Suprapubic skin (tissue), 4 donors: ENCODE measurements around the gene MICAL2.

Source experiments
- EP300 ChIP-seq: sonication (generic); formaldehyde crosslinking; IDR thresholded peaks from one replicate; pipeline ENCODE4 v1.6.1; 2017; ENCODE audit warnings: antibody characterized with exemption
- POLR2A ChIP-seq, 2 donors: fragments of 450-650 bp; IDR thresholded peaks; one replicate each; pipeline ENCODE4 v1.6.1; 2017; ENCODE audit warnings: antibody characterized with exemption in 2 of 2, mild to moderate bottlenecking in 2 of 2, moderate library complexity in 2 of 2
- POLR2AphosphoS5 ChIP-seq, 3 donors: sonication (generic); formaldehyde crosslinking; IDR thresholded peaks; one replicate each; pipeline ENCODE4 v1.6.1; 2017; ENCODE audit warnings: antibody characterized with exemption in 3 of 3
- TF ChIP-seq, protein P1 (sequence below), 2 donors: fragments of 200-600 bp in 1 of 2; fragments of 450-650 bp in 1 of 2; sonication (generic) in 1 of 2; IDR thresholded peaks; one replicate each; pipeline ENCODE4 v1.5.1; 2016 to 2019; ENCODE audit warnings: antibody characterized with exemption in 2 of 2, mild to moderate bottlenecking in 1 of 2, moderate library complexity in 1 of 2

DNA sequence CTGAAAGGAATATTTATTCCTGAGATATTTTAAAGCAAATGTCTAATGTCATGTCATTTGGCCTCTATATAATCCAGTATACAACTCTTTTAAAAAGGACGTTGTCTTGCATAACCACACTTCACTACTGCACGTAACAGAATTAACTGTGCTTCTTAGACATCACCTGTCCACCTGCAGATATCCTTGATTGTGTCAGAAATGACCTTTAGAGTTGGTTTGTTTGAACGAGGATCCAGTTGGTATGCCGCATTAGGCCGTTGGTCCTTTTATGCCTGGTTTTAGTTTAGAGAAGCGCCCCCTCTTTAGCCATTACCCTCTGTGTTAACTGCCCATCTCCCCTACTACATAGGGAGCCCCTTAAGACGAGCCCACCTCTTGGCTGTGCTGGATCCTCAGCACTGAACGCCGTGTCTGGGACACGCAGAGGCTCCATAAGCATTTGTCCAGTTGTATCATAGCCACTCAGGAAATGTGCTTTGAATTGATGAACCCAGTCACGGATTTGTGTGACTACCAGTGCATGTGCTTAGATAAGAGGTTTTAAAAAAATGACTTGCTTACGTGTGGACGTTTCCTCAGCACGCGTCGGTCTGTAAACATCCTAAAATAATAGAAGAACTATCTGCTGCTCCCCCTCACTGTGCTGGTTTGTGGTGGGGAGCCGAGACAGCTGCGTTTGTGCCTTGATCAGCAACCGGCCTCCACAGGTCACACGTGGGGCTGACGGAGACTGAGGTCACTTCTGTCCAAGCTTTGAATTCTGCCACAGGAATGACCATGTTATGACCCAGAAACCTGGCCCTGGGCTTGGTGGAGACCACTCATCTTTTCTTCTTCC is 4.0 kb downstream of the MICAL2 start:
- TF ChIP-seq POLR2AphosphoS5 (IDR thresholded peaks at IDR 0.05) (no peak), POLR2A (IDR thresholded peaks at IDR 0.05) (no peak), EP300 (no peak)
- TF ChIP-seq, protein P1, sequence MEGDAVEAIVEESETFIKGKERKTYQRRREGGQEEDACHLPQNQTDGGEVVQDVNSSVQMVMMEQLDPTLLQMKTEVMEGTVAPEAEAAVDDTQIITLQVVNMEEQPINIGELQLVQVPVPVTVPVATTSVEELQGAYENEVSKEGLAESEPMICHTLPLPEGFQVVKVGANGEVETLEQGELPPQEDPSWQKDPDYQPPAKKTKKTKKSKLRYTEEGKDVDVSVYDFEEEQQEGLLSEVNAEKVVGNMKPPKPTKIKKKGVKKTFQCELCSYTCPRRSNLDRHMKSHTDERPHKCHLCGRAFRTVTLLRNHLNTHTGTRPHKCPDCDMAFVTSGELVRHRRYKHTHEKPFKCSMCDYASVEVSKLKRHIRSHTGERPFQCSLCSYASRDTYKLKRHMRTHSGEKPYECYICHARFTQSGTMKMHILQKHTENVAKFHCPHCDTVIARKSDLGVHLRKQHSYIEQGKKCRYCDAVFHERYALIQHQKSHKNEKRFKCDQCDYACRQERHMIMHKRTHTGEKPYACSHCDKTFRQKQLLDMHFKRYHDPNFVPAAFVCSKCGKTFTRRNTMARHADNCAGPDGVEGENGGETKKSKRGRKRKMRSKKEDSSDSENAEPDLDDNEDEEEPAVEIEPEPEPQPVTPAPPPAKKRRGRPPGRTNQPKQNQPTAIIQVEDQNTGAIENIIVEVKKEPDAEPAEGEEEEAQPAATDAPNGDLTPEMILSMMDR (IDR thresholded peaks at IDR 0.05) = no peak
